HFFc6 (cell line): ENCODE results near the gene BATF2. TPM values are rescaled to one million over a fixed set of nuclear protein-coding genes. Genes with fewer than 3 reads are reported as not detected.
A peak's percentile ranks its signal among the peaks of the same experiment; 100 is the strongest.
"Not testable (repeated sequence)": the region's sequence is repeated elsewhere in the genome, so short reads cannot be mapped to it uniquely, and the experiment has no call there.

Source experiments
- DNase-seq: peaks from one replicate; pipeline ENCODE4 v3.0.0-alpha.2; 2018
- H3K27ac Mint-ChIP-seq: 2 replicates; pipeline ENCODE4 v1.8.0; 2020; ENCODE audit warnings: mild to moderate bottlenecking, mixed read lengths
- H3K27me3 Mint-ChIP-seq: 2 replicates; pipeline ENCODE4 v1.8.0; 2021; ENCODE audit warnings: mild to moderate bottlenecking, moderate library complexity, mixed read lengths; ENCODE audit not compliant: insufficient read depth
- H3K36me3 Mint-ChIP-seq: 2 replicates; pipeline ENCODE4 v1.8.0; 2021; ENCODE audit warnings: low read depth, mixed read lengths
- H3K4me1 Mint-ChIP-seq: 2 replicates; pipeline ENCODE4 v1.8.0; 2020; ENCODE audit warnings: low read depth, mixed read lengths
- H3K4me3 Mint-ChIP-seq: 2 replicates; pipeline ENCODE4 v1.8.0; 2020; ENCODE audit warnings: mild to moderate bottlenecking, moderate library complexity, mixed read lengths
- H3K9me3 Mint-ChIP-seq: 2 replicates; pipeline ENCODE4 v1.8.0; 2020; ENCODE audit warnings: mild to moderate bottlenecking, mixed read lengths
- CTCF ChIP-seq: fragments of 200-600 bp; sonication (generic); IDR thresholded peaks from 2 replicates; pipeline ENCODE4 v1.5.0; 2021; ENCODE audit warnings: antibody characterized with exemption, mild to moderate bottlenecking
- total RNA-seq, 6 experiments: library from RNA; stranded (reverse); fragmentation: NEBNext Ultra II Directional; extraction: Animal tissue kit (Norgen Biotek cat#: 25700); gene quantifications; 2 replicates in 1 of 6; 3 replicates in 5 of 6; pipeline ENCODE4 v1.2.3, GENCODE V29; 2021

Gene BATF2
- total RNA-seq, 6 experiments from 2014 or later = 0.22 to 0.45 (median 0.36) TPM

- Mint-ChIP-seq H3K9me3 (no peaks in the 10 kb centered on the region), H3K27me3 (no peaks in the 10 kb centered on the region)
These were observed 35.4 kb upstream of the BATF2 start for GRCh38 chr11:65032216-65032615.

GRCh38 chr11:65027213-65028067, 30.7 kb upstream of the BATF2 start, which contains the start of gene SNX15:
Gene SNX15 (plus strand): TSS chr11:65027439. CDS start chr11:65027538, 99 bp downstream.
- Mint-ChIP-seq H3K36me3 (no peaks in the 10 kb centered on the region), H3K9me3 (no peaks in the 10 kb centered on the region), H3K4me1 (peaks cover 18% of the 10 kb centered on the region), H3K27me3 (no peaks in the 10 kb centered on the region), H3K4me3 (peak within 1 kb of the TSS; percentile 86), H3K27ac (peak within 1 kb of the TSS; percentile 79)
- peak; percentile 94 for DNase-seq
- TF ChIP-seq CTCF = peak; percentile 97

More at GRCh38 chr11:65032216-65032615, 35.4 kb upstream of the BATF2 start:
- H3K4me1 Mint-ChIP-seq = peaks cover 11% of the 10 kb centered on the region
- no peak for TF ChIP-seq CTCF
- no peaks in the 10 kb centered on the region for H3K36me3 Mint-ChIP-seq
- H3K4me3 Mint-ChIP-seq = no peak overlapping the region
- H3K27ac Mint-ChIP-seq = no peak overlapping the region
- DNase-seq = no peak

- no peaks in the 10 kb centered on the region for H3K36me3 Mint-ChIP-seq
- H3K27me3 Mint-ChIP-seq = no peaks in the 10 kb centered on the region
- TF ChIP-seq CTCF = no peak
- H3K4me1 Mint-ChIP-seq = peaks cover 18% of the 10 kb centered on the region
- DNase-seq = peak; percentile 40
- H3K9me3 Mint-ChIP-seq = no peaks in the 10 kb centered on the region
- peak overlapping the region; percentile 79 for H3K27ac Mint-ChIP-seq
- peak overlapping the region; percentile 86 for H3K4me3 Mint-ChIP-seq
These were observed 30.0 kb upstream of the BATF2 start for GRCh38 chr11:65026810-65027209.

- H3K9me3 Mint-ChIP-seq, H3K36me3 Mint-ChIP-seq, H3K27ac Mint-ChIP-seq, DNase-seq, H3K4me3 Mint-ChIP-seq, H3K27me3 Mint-ChIP-seq: not testable (repeated sequence)
- H3K4me1 Mint-ChIP-seq = peaks cover 15% of the 10 kb centered on the region
These were observed 26.7 kb upstream of the BATF2 start for GRCh38 chr11:65023502-65023901.

- Mint-ChIP-seq H3K4me3 (no peak overlapping the region), H3K9me3 (no peaks in the 10 kb centered on the region), H3K36me3 (peaks cover 6% of the 10 kb centered on the region), H3K4me1 (peaks cover 5% of the 10 kb centered on the region), H3K27ac (no peak overlapping the region), H3K27me3 (peaks cover 2% of the 10 kb centered on the region)
- DNase-seq = no peak
- TF ChIP-seq CTCF = no peak
These were observed 24.7 kb upstream of the BATF2 start for GRCh38 chr11:65021509-65021908.

GRCh38 chr11:65021003-65021402, 24.2 kb upstream of the BATF2 start:
- no peak for DNase-seq
- TF ChIP-seq CTCF = no peak
- H3K4me1 Mint-ChIP-seq = peaks cover 9% of the 10 kb centered on the region
- peaks cover 10% of the 10 kb centered on the region for H3K36me3 Mint-ChIP-seq
- H3K27ac Mint-ChIP-seq = no peak overlapping the region
- no peaks in the 10 kb centered on the region for H3K9me3 Mint-ChIP-seq
- H3K27me3 Mint-ChIP-seq = peaks cover 4% of the 10 kb centered on the region
- H3K4me3 Mint-ChIP-seq = no peak overlapping the region
